ACC112 (cell line): Measurements from ENCODE around the gene HIGD2B.
A peak's percentile ranks its signal among the peaks of the same experiment; 100 is the strongest.
"Not testable (repeated sequence)": the region's sequence is repeated elsewhere in the genome, so short reads cannot be mapped to it uniquely, and the experiment has no call there.

ENCODE experiments used
- H2AFZ ChIP-seq: fragments of 200-600 bp; sonication (generic); one replicate; pipeline ENCODE4 v1.6.0; 2017; ENCODE audit warnings: antibody characterized with exemption, low read length; ENCODE audit not compliant: unreplicated experiment
- H3K27ac ChIP-seq: fragments of 200-600 bp; sonication (generic); 2 replicates; pipeline ENCODE4 v1.5.1; 2014; ENCODE audit warnings: low read depth, mild to moderate bottlenecking, antibody characterized with exemption, low read length, moderate library complexity
- H3K27me3 ChIP-seq: fragments of 200-600 bp; sonication (generic); 2 replicates; pipeline ENCODE4 v1.6.1; 2014; ENCODE audit warnings: mild to moderate bottlenecking, antibody characterized with exemption, low read length, moderate library complexity, mixed read lengths; ENCODE audit not compliant: insufficient read depth
- H3K36me3 ChIP-seq: fragments of 200-600 bp; sonication (generic); 2 replicates; pipeline ENCODE4 v1.6.1; 2016; ENCODE audit warnings: mild to moderate bottlenecking, antibody characterized with exemption, low read length, moderate library complexity, mixed read lengths; ENCODE audit not compliant: insufficient read depth
- H3K4me1 ChIP-seq: fragments of 200-600 bp; sonication (generic); one replicate; pipeline ENCODE4 v1.6.1; 2016; ENCODE audit warnings: low read length, mixed read lengths; ENCODE audit not compliant: insufficient read depth, unreplicated experiment, control insufficient read depth
- H3K4me3 ChIP-seq: fragments of 200-600 bp; sonication (generic); 2 replicates; pipeline ENCODE4 v1.5.1; 2014; ENCODE audit warnings: mild to moderate bottlenecking, low read depth, low read length
- H3K79me2 ChIP-seq: fragments of 200-600 bp; sonication (generic); one replicate; pipeline ENCODE4 v1.6.0; 2016; ENCODE audit warnings: low read length; ENCODE audit not compliant: control insufficient read depth, unreplicated experiment, insufficient read depth

The HIGD2B gene

GRCh38 chr15:72685925-72686794 lies at the start of gene HIGD2B, which contains the start of gene BBS4:
HIGD2B (minus strand) TSS chr15:72686182; CDS start chr15:72676374, 9,808 bp downstream.
BBS4 (plus strand) TSS chr15:72686207; CDS start chr15:72686228, 21 bp downstream.
- Histone ChIP-seq H3K79me2 (no peaks in the 10 kb centered on the region), H2AFZ (peak within 1 kb of the TSS; percentile 100), H3K4me1 (peaks cover 5% of the 10 kb centered on the region), H3K36me3 (no peaks in the 10 kb centered on the region), H3K4me3 (peak within 1 kb of the TSS; percentile 95), H3K27ac (peak within 1 kb of the TSS; percentile 76), H3K27me3 (no peaks in the 10 kb centered on the region)

- H2AFZ ChIP-seq = no peak overlapping the region
- H3K36me3 ChIP-seq = peaks cover 16% of the 10 kb centered on the region
- H3K4me3 ChIP-seq = no peak overlapping the region
- H3K4me1 ChIP-seq = no peaks in the 10 kb centered on the region
- no peak overlapping the region for H3K27ac ChIP-seq
- H3K79me2 ChIP-seq = no peaks in the 10 kb centered on the region
- no peaks in the 10 kb centered on the region for H3K27me3 ChIP-seq
Measured at GRCh38 chr15:72735111-72735510, 49.1 kb upstream of the HIGD2B start.

- Histone ChIP-seq H3K27ac (no peak overlapping the region), H3K27me3 (no peaks in the 10 kb centered on the region), H2AFZ (no peak overlapping the region), H3K4me1 (no peaks in the 10 kb centered on the region), H3K36me3 (peaks cover 12% of the 10 kb centered on the region; the same call in 1 of the 2 replicates), H3K79me2 (no peaks in the 10 kb centered on the region), H3K4me3 (no peak overlapping the region)
Measured at GRCh38 chr15:72733941-72734738, 48.2 kb upstream of the HIGD2B start.

GRCh38 chr15:72732516-72732915 lies 46.5 kb upstream of the HIGD2B start:
- peaks cover 6% of the 10 kb centered on the region; the same call in 1 of the 2 replicates for H3K36me3 ChIP-seq
- no peak overlapping the region for H3K4me3 ChIP-seq
- no peak overlapping the region for H2AFZ ChIP-seq
- H3K79me2 ChIP-seq = no peaks in the 10 kb centered on the region
- H3K4me1 ChIP-seq = no peaks in the 10 kb centered on the region
- no peaks in the 10 kb centered on the region for H3K27me3 ChIP-seq
- no peak overlapping the region for H3K27ac ChIP-seq

- Histone ChIP-seq H3K27me3 (no peaks in the 10 kb centered on the region), H2AFZ (no peak overlapping the region), H3K27ac (no peak overlapping the region), H3K36me3 (peaks cover 4% of the 10 kb centered on the region; the same call in 1 of the 2 replicates), H3K79me2 (no peaks in the 10 kb centered on the region), H3K4me3 (no peak overlapping the region), H3K4me1 (no peaks in the 10 kb centered on the region)
Measured at GRCh38 chr15:72732086-72732485, 46.1 kb upstream of the HIGD2B start.

GRCh38 chr15:72728821-72729220 lies 42.8 kb upstream of the HIGD2B start:
- Histone ChIP-seq H3K36me3 (no peaks in the 10 kb centered on the region), H3K4me3 (no peak overlapping the region), H3K79me2 (no peaks in the 10 kb centered on the region), H3K27ac (no peak overlapping the region), H3K27me3 (no peaks in the 10 kb centered on the region), H3K4me1 (no peaks in the 10 kb centered on the region), H2AFZ (no peak overlapping the region)

- not testable (repeated sequence) for H3K4me1 ChIP-seq, H3K36me3 ChIP-seq, H3K79me2 ChIP-seq, H3K4me3 ChIP-seq, H3K27me3 ChIP-seq, H3K27ac ChIP-seq, H2AFZ ChIP-seq
Measured at GRCh38 chr15:72728249-72728648, 42.3 kb upstream of the HIGD2B start.

GRCh38 chr15:72727154-72727553 lies 41.2 kb upstream of the HIGD2B start:
- Histone ChIP-seq H3K4me3 (no peak overlapping the region), H3K27ac (no peak overlapping the region), H3K79me2 (no peaks in the 10 kb centered on the region), H3K4me1 (no peaks in the 10 kb centered on the region), H3K27me3 (no peaks in the 10 kb centered on the region), H2AFZ (no peak overlapping the region), H3K36me3 (no peaks in the 10 kb centered on the region)

- not testable (repeated sequence) for H3K4me1 ChIP-seq, H3K36me3 ChIP-seq, H3K27me3 ChIP-seq, H3K27ac ChIP-seq, H3K79me2 ChIP-seq, H2AFZ ChIP-seq, H3K4me3 ChIP-seq
Measured at GRCh38 chr15:72725851-72726250, 39.9 kb upstream of the HIGD2B start.

GRCh38 chr15:72725446-72725845 lies 39.5 kb upstream of the HIGD2B start:
- Histone ChIP-seq H3K27ac (no peak overlapping the region), H3K36me3 (no peaks in the 10 kb centered on the region), H3K4me3 (no peak overlapping the region), H3K27me3 (no peaks in the 10 kb centered on the region), H2AFZ (no peak overlapping the region), H3K4me1 (no peaks in the 10 kb centered on the region), H3K79me2 (no peaks in the 10 kb centered on the region)
